ENCODE measurements around the gene ADGRE1.

ADGRE1 gene

GRCh38 chr19:6851359-6851758 is 36.0 kb upstream of the ADGRE1 start:
- no peak for TF ChIP-seq CTCF (IDR thresholded peaks at IDR 0.05; ENCODE audit: low read length, missing control alignments)

GRCh38 chr19:6852001-6852400 is 35.4 kb upstream of the ADGRE1 start:
- DNase-seq (ENCODE audit: low read depth): no peak
- no peak for TF ChIP-seq CTCF (IDR thresholded peaks at IDR 0.05; ENCODE audit: low read length, missing control alignments)
- H3K4me3 ChIP-seq (replicated peaks; ENCODE audit: low read depth, low read length): no peak overlapping the region

More at GRCh38 chr19:6851359-6851758, 36.0 kb upstream of the ADGRE1 start:
- DNase-seq (ENCODE audit: low read depth): no peak
- no peak overlapping the region for H3K4me3 ChIP-seq (replicated peaks; ENCODE audit: low read depth, low read length)

GRCh38 chr19:6853868-6854267 is 33.5 kb upstream of the ADGRE1 start:
- no peak for TF ChIP-seq CTCF (IDR thresholded peaks at IDR 0.05; ENCODE audit: low read length, missing control alignments)
- H3K4me3 ChIP-seq (replicated peaks; ENCODE audit: low read depth, low read length): no peak overlapping the region
- DNase-seq (ENCODE audit: low read depth): no peak

- no peak for DNase-seq (ENCODE audit: low read depth)
- TF ChIP-seq CTCF (IDR thresholded peaks at IDR 0.05; ENCODE audit: low read length, missing control alignments): no peak
- no peak overlapping the region for H3K4me3 ChIP-seq (replicated peaks; ENCODE audit: low read depth, low read length)
Measured at GRCh38 chr19:6854758-6855157, 32.6 kb upstream of the ADGRE1 start.

- H3K4me3 ChIP-seq (replicated peaks; ENCODE audit: low read depth, low read length): no peak overlapping the region
- TF ChIP-seq CTCF (IDR thresholded peaks at IDR 0.05; ENCODE audit: low read length, missing control alignments): no peak
- DNase-seq (ENCODE audit: low read depth): no peak
Measured at GRCh38 chr19:6856749-6857372, 30.5 kb upstream of the ADGRE1 start.

- DNase-seq (ENCODE audit: low read depth): no peak
- no peak overlapping the region for H3K4me3 ChIP-seq (replicated peaks; ENCODE audit: low read depth, low read length)
- TF ChIP-seq CTCF (IDR thresholded peaks at IDR 0.05; ENCODE audit: low read length, missing control alignments): no peak
Measured at GRCh38 chr19:6861683-6862286, 25.6 kb upstream of the ADGRE1 start.

- peak overlapping the region; percentile 34 for H3K4me3 ChIP-seq (replicated peaks; ENCODE audit: low read depth, low read length)
- DNase-seq (ENCODE audit: low read depth): peak; percentile 87
- peak; percentile 92 for TF ChIP-seq CTCF (IDR thresholded peaks at IDR 0.05; ENCODE audit: low read length, missing control alignments)
Measured at GRCh38 chr19:6862673-6863078, 24.7 kb upstream of the ADGRE1 start.
